H9 (cell line): ENCODE results near the gene KCNJ14. TPM values are rescaled to one million over a fixed set of nuclear protein-coding genes. Genes with fewer than 3 reads are reported as not detected.
A peak's percentile ranks its signal among the peaks of the same experiment; 100 is the strongest.

Experiments used
- DNase-seq: peaks from one replicate; pipeline ENCODE4 v3.0.0-alpha.2; 2017
- H2AFZ ChIP-seq: one replicate; pipeline ENCODE4 v1.6.1; 2013; ENCODE audit warnings: mild to moderate bottlenecking, low read length, control low read depth, moderate library complexity
- H2AK5ac ChIP-seq: 2 replicates; pipeline ENCODE4 v1.6.1; 2013; ENCODE audit warnings: low read length, control low read depth, mixed read lengths; ENCODE audit not compliant: insufficient read length
- H2BK120ac ChIP-seq: one replicate; pipeline ENCODE4 v1.6.1; 2013; ENCODE audit warnings: low read depth, mild to moderate bottlenecking, low read length, control low read depth, inconsistent platforms; ENCODE audit not compliant: poor library complexity, severe bottlenecking
- H2BK12ac ChIP-seq: 2 replicates; pipeline ENCODE4 v1.6.1; 2013; ENCODE audit warnings: low read length, control low read depth, mixed read lengths, low read depth; ENCODE audit not compliant: insufficient read length
- H2BK15ac ChIP-seq: 2 replicates; pipeline ENCODE4 v1.6.1; 2013; ENCODE audit warnings: low read depth, low read length, control low read depth
- H2BK20ac ChIP-seq: one replicate; pipeline ENCODE4 v1.6.1; 2013; ENCODE audit warnings: low read depth, mild to moderate bottlenecking, low read length, control low read depth, inconsistent platforms; ENCODE audit not compliant: poor library complexity, severe bottlenecking
- H2BK5ac ChIP-seq: 2 replicates; pipeline ENCODE4 v1.6.1; 2013; ENCODE audit warnings: low read length, control low read depth, mixed read lengths; ENCODE audit not compliant: insufficient read length
- H3K14ac ChIP-seq: 2 replicates; pipeline ENCODE4 v1.6.1; 2013; ENCODE audit warnings: low read length, control low read depth; ENCODE audit not compliant: insufficient read depth
- H3K18ac ChIP-seq: 2 replicates; pipeline ENCODE4 v1.6.1; 2013; ENCODE audit warnings: low read depth, mild to moderate bottlenecking, mixed read lengths, low read length, control low read depth; ENCODE audit not compliant: insufficient read length
- H3K23ac ChIP-seq: 2 replicates; pipeline ENCODE4 v1.6.1; 2013; ENCODE audit warnings: low read length, control low read depth, mixed read lengths, low read depth; ENCODE audit not compliant: insufficient read length
- H3K23me2 ChIP-seq: 2 replicates; pipeline ENCODE4 v1.6.1; 2013; ENCODE audit warnings: low read depth, mild to moderate bottlenecking, mixed read lengths, low read length, control low read depth; ENCODE audit not compliant: insufficient read length, poor library complexity, severe bottlenecking
- H3K27ac ChIP-seq: 2 replicates; pipeline ENCODE4 v1.5.1; 2013; ENCODE audit warnings: low read length, control low read depth, mixed read lengths, low read depth; ENCODE audit not compliant: insufficient read length
- H3K27me3 ChIP-seq: 2 replicates; pipeline ENCODE4 v1.6.1; 2013; ENCODE audit warnings: low read length, control low read depth, inconsistent platforms; ENCODE audit not compliant: insufficient read depth
- H3K4ac ChIP-seq: 2 replicates; pipeline ENCODE4 v1.6.1; 2013; ENCODE audit warnings: low read depth, mild to moderate bottlenecking, control low read depth, inconsistent platforms, low read length, moderate library complexity
- H3K4me1 ChIP-seq: 2 replicates; pipeline ENCODE4 v1.6.1; 2013; ENCODE audit warnings: low read length, control low read depth, inconsistent platforms; ENCODE audit not compliant: insufficient read depth
- H3K4me2 ChIP-seq: 2 replicates; pipeline ENCODE4 v1.6.1; 2013; ENCODE audit warnings: low read length, control low read depth, mixed read lengths; ENCODE audit not compliant: insufficient read length, insufficient read depth
- H3K56ac ChIP-seq: 2 replicates; pipeline ENCODE4 v1.6.1; 2013; ENCODE audit warnings: low read depth, mild to moderate bottlenecking, mixed read lengths, low read length, control low read depth; ENCODE audit not compliant: insufficient read length
- H3K79me1 ChIP-seq: 2 replicates; pipeline ENCODE4 v1.6.1; 2013; ENCODE audit warnings: low read depth, mild to moderate bottlenecking, moderate library complexity, low read length, control low read depth, inconsistent platforms; ENCODE audit not compliant: insufficient read depth, poor library complexity, severe bottlenecking
- H3K79me2 ChIP-seq: 2 replicates; pipeline ENCODE4 v1.6.1; 2013; ENCODE audit warnings: low read length, control low read depth, inconsistent platforms; ENCODE audit not compliant: insufficient read depth
- H3K9ac ChIP-seq: 2 replicates; pipeline ENCODE4 v1.6.1; 2013; ENCODE audit warnings: low read length, control low read depth, mixed read lengths; ENCODE audit not compliant: insufficient read length; ENCODE audit errors: extremely low read depth
- H3K9me3 ChIP-seq: one replicate; pipeline ENCODE4 v1.6.1; 2013; ENCODE audit warnings: low read depth, low read length, inconsistent platforms; ENCODE audit not compliant: control insufficient read depth
- H3T11ph ChIP-seq: one replicate; pipeline ENCODE4 v1.6.1; 2013; ENCODE audit warnings: mild to moderate bottlenecking, low read length, control low read depth, inconsistent platforms
- H4K20me1 ChIP-seq: one replicate; pipeline ENCODE4 v1.6.1; 2013; ENCODE audit not compliant: control insufficient read depth, insufficient read length, insufficient read depth
- H4K5ac ChIP-seq: 2 replicates; pipeline ENCODE4 v1.6.1; 2013; ENCODE audit warnings: low read depth, mild to moderate bottlenecking, mixed read lengths, low read length, control low read depth; ENCODE audit not compliant: insufficient read length
- H4K8ac ChIP-seq: replicated peaks from 2 replicates; pipeline ENCODE4 v1.6.1; 2013; ENCODE audit warnings: low read length, control low read depth, mixed read lengths, low read depth; ENCODE audit not compliant: insufficient read length
- H4K91ac ChIP-seq: 2 replicates; pipeline ENCODE4 v1.6.1; 2013; ENCODE audit warnings: low read depth, mild to moderate bottlenecking, moderate library complexity, mixed read lengths, low read length, control low read depth; ENCODE audit not compliant: insufficient read length
- H3K27ac Mint-ChIP-seq, 3 experiments: 2 replicates in 2 of 3; 3 replicates in 1 of 3; pipeline ENCODE4 v1.8.0; 2020 to 2021; ENCODE audit warnings: mixed read lengths in 3 of 3, mild to moderate bottlenecking in 1 of 3, moderate library complexity in 1 of 3
- H3K27me3 Mint-ChIP-seq: 2 replicates; pipeline ENCODE4 v1.8.0; 2021; ENCODE audit warnings: low read depth, mild to moderate bottlenecking, moderate library complexity, mixed read lengths
- H3K36me3 Mint-ChIP-seq, 3 experiments: 2 replicates in 2 of 3; 3 replicates in 1 of 3; pipeline ENCODE4 v1.8.0; 2020 to 2021; ENCODE audit warnings: low read depth in 3 of 3, mixed read lengths in 3 of 3; ENCODE audit not compliant: insufficient read depth in 1 of 3
- H3K4me1 Mint-ChIP-seq, 2 experiments: 2 replicates each; pipeline ENCODE4 v1.8.0; 2020; ENCODE audit warnings: mixed read lengths in 2 of 2
- H3K4me3 Mint-ChIP-seq, 2 experiments: 2 replicates in 1 of 2; 3 replicates in 1 of 2; pipeline ENCODE4 v1.8.0; 2020 to 2021; ENCODE audit warnings: mild to moderate bottlenecking in 2 of 2, mixed read lengths in 2 of 2, moderate library complexity in 1 of 2
- H3K9me3 Mint-ChIP-seq, 2 experiments: 2 replicates in 1 of 2; 3 replicates in 1 of 2; pipeline ENCODE4 v1.8.0; 2020; ENCODE audit warnings: mild to moderate bottlenecking in 2 of 2, mixed read lengths in 2 of 2, moderate library complexity in 1 of 2
- whole genome bisulfite sequencing: extraction: QIAGEN DNeasy Blood & Tissue Kit; methylation state at CpG from one replicate; pipeline ENCODE4 v1.1.7; 2013; ENCODE audit warnings: missing lambda C conversion rate, low lambda C conversion rate, mixed read lengths; ENCODE audit not compliant: insufficient read length; ENCODE audit errors: extremely low coverage; 5-methylcytosine and 5-hydroxymethylcytosine counted together
- total RNA-seq: library from RNA; stranded (reverse); gene quantifications from 2 replicates; pipeline ENCODE4 v1.2.1, GENCODE V29; 2021
- TF ChIP-seq, protein P1 (sequence below): fragments of 200-600 bp; sonication (generic); conservative IDR thresholded peaks from 3 replicates; pipeline ENCODE4 v1.8.0; 2021; ENCODE audit warnings: antibody characterized with exemption, mild to moderate bottlenecking

KCNJ14 gene
- total RNA-seq, 1 experiment from 2014 or later: 1.2 TPM

DNA sequence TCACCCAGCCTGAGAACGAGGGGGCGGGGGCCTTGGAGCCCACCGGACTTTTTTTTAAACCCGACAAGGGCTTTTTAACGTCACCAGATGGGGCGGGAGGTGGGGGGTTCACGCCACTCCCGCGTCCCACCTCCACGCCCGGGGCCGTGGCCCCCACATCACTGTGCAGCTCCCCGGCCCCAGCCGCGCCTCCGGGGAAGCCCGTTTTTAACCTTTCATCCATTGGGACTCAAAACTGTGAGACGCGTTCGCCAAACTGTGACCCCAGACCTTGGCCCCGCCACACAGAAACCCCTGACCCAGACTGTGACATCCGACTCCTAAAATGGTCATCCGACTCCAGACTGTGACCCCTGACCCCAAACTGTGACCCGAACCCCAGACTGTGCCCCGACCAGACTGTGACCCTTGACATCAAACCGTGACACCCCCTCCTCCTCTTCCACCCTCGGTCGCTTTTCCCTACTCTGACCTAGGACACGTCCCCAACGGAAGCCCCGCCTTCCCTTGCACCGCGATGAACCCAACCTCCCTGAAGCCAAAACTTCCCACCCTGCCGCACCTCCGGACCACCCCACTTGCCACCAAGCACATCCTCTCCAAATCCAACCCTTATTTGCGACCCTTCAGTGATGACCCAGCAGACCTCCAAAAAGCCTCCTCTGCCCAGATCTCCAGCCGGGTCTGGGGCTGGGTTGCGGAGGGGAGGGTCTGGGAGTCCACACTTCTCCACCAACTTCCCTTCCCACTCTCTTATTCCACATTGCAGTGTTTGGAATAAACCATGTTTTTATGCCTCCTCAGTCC, 11.0 kb upstream of the KCNJ14 start:
- TF ChIP-seq, protein P1, sequence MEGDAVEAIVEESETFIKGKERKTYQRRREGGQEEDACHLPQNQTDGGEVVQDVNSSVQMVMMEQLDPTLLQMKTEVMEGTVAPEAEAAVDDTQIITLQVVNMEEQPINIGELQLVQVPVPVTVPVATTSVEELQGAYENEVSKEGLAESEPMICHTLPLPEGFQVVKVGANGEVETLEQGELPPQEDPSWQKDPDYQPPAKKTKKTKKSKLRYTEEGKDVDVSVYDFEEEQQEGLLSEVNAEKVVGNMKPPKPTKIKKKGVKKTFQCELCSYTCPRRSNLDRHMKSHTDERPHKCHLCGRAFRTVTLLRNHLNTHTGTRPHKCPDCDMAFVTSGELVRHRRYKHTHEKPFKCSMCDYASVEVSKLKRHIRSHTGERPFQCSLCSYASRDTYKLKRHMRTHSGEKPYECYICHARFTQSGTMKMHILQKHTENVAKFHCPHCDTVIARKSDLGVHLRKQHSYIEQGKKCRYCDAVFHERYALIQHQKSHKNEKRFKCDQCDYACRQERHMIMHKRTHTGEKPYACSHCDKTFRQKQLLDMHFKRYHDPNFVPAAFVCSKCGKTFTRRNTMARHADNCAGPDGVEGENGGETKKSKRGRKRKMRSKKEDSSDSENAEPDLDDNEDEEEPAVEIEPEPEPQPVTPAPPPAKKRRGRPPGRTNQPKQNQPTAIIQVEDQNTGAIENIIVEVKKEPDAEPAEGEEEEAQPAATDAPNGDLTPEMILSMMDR: no peak
- no peak overlapping the region for H2BK5ac ChIP-seq

More for the DNA sequence above, 11.0 kb upstream of the KCNJ14 start:
- H3K9ac ChIP-seq: no peak overlapping the region
- H3K4me1 ChIP-seq: peaks cover 2% of the 10 kb centered on the region; the same call in 1 of the 2 replicates
- Mint-ChIP-seq H3K27ac (peak overlapping the region; percentile 88 to 99 (median 90); a peak in 5 of 7 replicates), H3K27me3 (no peaks in the 10 kb centered on the region), H3K36me3 (peaks cover 25 to 40% (median 26%) of the 10 kb centered on the region in 3 experiments), H3K9me3 (no peaks in the 10 kb centered on the region; a peak in 1 of 5 replicates), H3K4me3 (peak overlapping the region; percentile 89 to 95), H3K4me1 (peaks cover 13 to 17% of the 10 kb centered on the region in 2 experiments)
- H4K91ac ChIP-seq: no peak overlapping the region
- no peak overlapping the region for H3K4ac ChIP-seq
- no peak overlapping the region for H3K14ac ChIP-seq
- H2AFZ ChIP-seq: no peak overlapping the region
- no peaks in the 10 kb centered on the region for H4K20me1 ChIP-seq
- no peaks in the 10 kb centered on the region for H3K9me3 ChIP-seq
- no peak overlapping the region for H2BK12ac ChIP-seq
- no peak overlapping the region for H3T11ph ChIP-seq
- H2BK120ac ChIP-seq: no peak overlapping the region
- H4K8ac ChIP-seq: no peak overlapping the region
- H3K23ac ChIP-seq: no peak overlapping the region
- no peak overlapping the region for H2BK20ac ChIP-seq
- H3K27ac ChIP-seq: no peak overlapping the region
- DNase-seq: peak; percentile 41
- no peak overlapping the region for H4K5ac ChIP-seq
- peaks cover 3% of the 10 kb centered on the region for H3K79me1 ChIP-seq
- WGBS: no CpG with 5 or more reads among the region's 38 CpGs
- peaks cover 8% of the 10 kb centered on the region for H3K23me2 ChIP-seq
- H3K56ac ChIP-seq: no peak overlapping the region
- H2BK15ac ChIP-seq: no peak overlapping the region
- no peak overlapping the region for H3K4me2 ChIP-seq
- no peak overlapping the region for H3K18ac ChIP-seq
- no peak overlapping the region for H2AK5ac ChIP-seq
- H3K27me3 ChIP-seq: no peaks in the 10 kb centered on the region
- H3K79me2 ChIP-seq: 0 out of 2 replicates have a peak, but pooled peaks cover 2% of the 10 kb centered on the region
